NCI-H510A (cell line): Measurements from ENCODE around the gene MCF2L.

Experiments used
- DNase-seq: peaks from one replicate; lab custom pipeline; 2025; lab: John Stamatoyannopoulos, UW

Gene MCF2L

GRCh38 chr13:112943309-112944125 lies 25.5 kb upstream of the MCF2L start:
- no peak for DNase-seq

GRCh38 chr13:112947796-112948195 lies 21.2 kb upstream of the MCF2L start:
- no peak for DNase-seq

GRCh38 chr13:112951674-112952371 lies 17.2 kb upstream of the MCF2L start:
- DNase-seq, result no peak

- DNase-seq, result no peak
Observed at GRCh38 chr13:112952759-112953551, 16.1 kb upstream of the MCF2L start.

- no peak for DNase-seq
Observed at GRCh38 chr13:112953591-112954487, 15.2 kb upstream of the MCF2L start.

GRCh38 chr13:112954488-112955270 lies 14.3 kb upstream of the MCF2L start:
- no peak for DNase-seq

GRCh38 chr13:112955271-112955937 lies 13.6 kb upstream of the MCF2L start:
- DNase-seq, result no peak

GRCh38 chr13:112955956-112956355 lies 13.1 kb upstream of the MCF2L start:
- DNase-seq, result no peak

GRCh38 chr13:112956571-112957294 lies 12.3 kb upstream of the MCF2L start:
- no peak for DNase-seq

- no peak for DNase-seq
Observed at GRCh38 chr13:112957295-112957677, 11.7 kb upstream of the MCF2L start.

GRCh38 chr13:112958127-112958989 lies 10.7 kb upstream of the MCF2L start:
- no peak for DNase-seq

GRCh38 chr13:112959206-112959605 lies 9.8 kb upstream of the MCF2L start:
- no peak for DNase-seq

- no peak for DNase-seq
Observed at GRCh38 chr13:112959701-112960542, 9.1 kb upstream of the MCF2L start.

- no peak for DNase-seq
Observed at GRCh38 chr13:112960706-112961105, 8.3 kb upstream of the MCF2L start.

- DNase-seq, result no peak
Observed at GRCh38 chr13:112961457-112962369, 7.3 kb upstream of the MCF2L start.

- DNase-seq, result no peak
Observed at GRCh38 chr13:112962396-112962795, 6.6 kb upstream of the MCF2L start.
